H1 (cell line): ENCODE data around the gene GRIA3.

Source experiments
- ATF2 ChIP-seq: IDR thresholded peaks from 2 replicates; pipeline ENCODE4 v1.6.1; 2012; ENCODE audit warnings: low read length, inconsistent platforms
- BCL11A ChIP-seq, 2 experiments: IDR thresholded peaks; one replicate each; pipeline ENCODE4 v1.6.1; 2011; ENCODE audit warnings: low read depth in 2 of 2, low read length in 2 of 2, mild to moderate bottlenecking in 2 of 2
- POLR2A ChIP-seq, 2 experiments: IDR thresholded peaks; 1 replicate in 1 of 2; 2 replicates in 1 of 2; pipeline ENCODE4 v1.6.1; 2011; ENCODE audit warnings: low read depth in 2 of 2, low read length in 2 of 2, mild to moderate bottlenecking in 2 of 2; ENCODE audit errors: control extremely low read depth in 1 of 2
- RAD21 ChIP-seq, 2 experiments: IDR thresholded peaks in 1 of 2; conservative IDR thresholded peaks in 1 of 2; 2 replicates each; pipeline ENCODE4 v1.6.1; 2011; ENCODE audit warnings: low read depth in 2 of 2, low read length in 2 of 2, improper control_type of control experiment in 1 of 2, inconsistent platforms in 1 of 2, mild to moderate bottlenecking in 1 of 2, moderate library complexity in 1 of 2
- SIN3A ChIP-seq, 2 experiments: IDR thresholded peaks in 1 of 2; conservative IDR thresholded peaks in 1 of 2; 2 replicates each; pipeline ENCODE4 v1.6.1; 2011 to 2012; ENCODE audit warnings: low read length in 2 of 2, improper control_type of control experiment in 1 of 2, low read depth in 1 of 2, mild to moderate bottlenecking in 1 of 2
- SUZ12 ChIP-seq: fragments of 200-600 bp; sonication (generic); IDR thresholded peaks from 2 replicates; pipeline ENCODE4 v1.6.1; 2012; ENCODE audit warnings: mild to moderate bottlenecking, inconsistent platforms, low read length, moderate library complexity, mixed read lengths
- TF ChIP-seq, protein P1 (sequence below), 3 experiments: IDR thresholded peaks; 1 replicate in 2 of 3; 2 replicates in 1 of 3; pipeline versions ENCODE4 v1.5.1 to v1.6.1; 2011; ENCODE audit warnings: low read length in 3 of 3, mild to moderate bottlenecking in 3 of 3, inconsistent platforms in 2 of 3, low read depth in 1 of 3, moderate library complexity in 1 of 3; ENCODE audit not compliant: insufficient read depth in 1 of 3; ENCODE audit errors: control extremely low read depth in 1 of 3

GRCh38 chrX:123167621-123168020 is 16.5 kb upstream of the GRIA3 start:
- TF ChIP-seq SUZ12 (no peak), POLR2A (IDR thresholded peaks at IDR 0.05; ENCODE audit: control extremely low read depth in 1 of 2, low read depth in 2 of 2, low read length in 2 of 2) (no peak), ATF2 (no peak), RAD21 (IDR thresholded peaks at IDR 0.05 in 1 of 2, conservative IDR thresholded peaks at IDR 0.05 in 1 of 2; ENCODE audit: low read depth in 2 of 2, low read length in 2 of 2) (no peak), SIN3A (conservative IDR thresholded peaks at IDR 0.05 in 1 of 2, IDR thresholded peaks at IDR 0.05 in 1 of 2; ENCODE audit: low read depth in 1 of 2, low read length in 2 of 2) (no peak), BCL11A (IDR thresholded peaks at IDR 0.05; ENCODE audit: low read depth in 2 of 2, low read length in 2 of 2) (no peak)
- TF ChIP-seq, protein P1, sequence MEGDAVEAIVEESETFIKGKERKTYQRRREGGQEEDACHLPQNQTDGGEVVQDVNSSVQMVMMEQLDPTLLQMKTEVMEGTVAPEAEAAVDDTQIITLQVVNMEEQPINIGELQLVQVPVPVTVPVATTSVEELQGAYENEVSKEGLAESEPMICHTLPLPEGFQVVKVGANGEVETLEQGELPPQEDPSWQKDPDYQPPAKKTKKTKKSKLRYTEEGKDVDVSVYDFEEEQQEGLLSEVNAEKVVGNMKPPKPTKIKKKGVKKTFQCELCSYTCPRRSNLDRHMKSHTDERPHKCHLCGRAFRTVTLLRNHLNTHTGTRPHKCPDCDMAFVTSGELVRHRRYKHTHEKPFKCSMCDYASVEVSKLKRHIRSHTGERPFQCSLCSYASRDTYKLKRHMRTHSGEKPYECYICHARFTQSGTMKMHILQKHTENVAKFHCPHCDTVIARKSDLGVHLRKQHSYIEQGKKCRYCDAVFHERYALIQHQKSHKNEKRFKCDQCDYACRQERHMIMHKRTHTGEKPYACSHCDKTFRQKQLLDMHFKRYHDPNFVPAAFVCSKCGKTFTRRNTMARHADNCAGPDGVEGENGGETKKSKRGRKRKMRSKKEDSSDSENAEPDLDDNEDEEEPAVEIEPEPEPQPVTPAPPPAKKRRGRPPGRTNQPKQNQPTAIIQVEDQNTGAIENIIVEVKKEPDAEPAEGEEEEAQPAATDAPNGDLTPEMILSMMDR (IDR thresholded peaks at IDR 0.05; ENCODE audit: control extremely low read depth in 1 of 3, insufficient read depth in 1 of 3, low read depth in 1 of 3, low read length in 3 of 3), result no peak
